Endothelial cell of umbilical vein (primary cell): ENCODE measurements around the gene CD5L. TPM values are rescaled to one million over a fixed set of nuclear protein-coding genes. Genes with fewer than 3 reads are reported as not detected.

Source experiments
- BruUV-seq: library from RNA; stranded (reverse); fragments of 400-500 nt; replicated peaks from 2 replicates; lab custom pipeline; 2021; lab: Mats Ljungman, UMichigan
- CTCF ChIA-PET: fragments of 300-600, 350-600 bp; sonication (Branson Sonifier 250); formaldehyde crosslinking; loops from one replicate; lab custom pipeline; 2021; ENCODE audit warnings: antibody characterized with exemption, inconsistent platforms; lab: Charles Lee
- POLR2A ChIA-PET: fragments of 300-600, 350-600 bp; sonication (Branson Sonifier 250); formaldehyde crosslinking; loops from one replicate; lab custom pipeline; 2021; ENCODE audit warnings: antibody characterized with exemption, inconsistent platforms; lab: Charles Lee
- DNase-seq: peaks from one replicate; pipeline ENCODE4 v3.0.0-alpha.2; 2011; ENCODE audit warnings: low read depth, low spot score
- FAIRE-seq: peaks from 2 replicates; lab custom pipeline; 2011; peaks lifted over from hg19 to GRCh38; lab: Jason Lieb, UNC
- H2AFZ ChIP-seq: 2 replicates; pipeline ENCODE4 v1.6.0; 2012; ENCODE audit warnings: low read depth, low read length, control low read depth, inconsistent platforms
- H3K27ac ChIP-seq: 2 replicates; pipeline ENCODE4 v1.5.1; 2011; ENCODE audit warnings: low read depth, mild to moderate bottlenecking, control low read depth, low read length, moderate library complexity; ENCODE audit not compliant: insufficient read depth
- H3K27me3 ChIP-seq, 2 experiments: 2 replicates each; pipeline versions ENCODE4 v1.6.0 to v1.6.1; 2011; ENCODE audit warnings: low read length in 2 of 2, mixed read lengths in 1 of 2; ENCODE audit not compliant: control insufficient read depth in 2 of 2, insufficient read depth in 2 of 2
- H3K36me3 ChIP-seq, 2 experiments: 2 replicates in 1 of 2; 3 replicates in 1 of 2; pipeline ENCODE4 v1.5.1; 2011; ENCODE audit warnings: low read length in 2 of 2, mild to moderate bottlenecking in 1 of 2, moderate library complexity in 1 of 2; ENCODE audit not compliant: control insufficient read depth in 2 of 2, insufficient read depth in 2 of 2; ENCODE audit errors: extremely low read depth in 1 of 2
- H3K4me1 ChIP-seq: 3 replicates; pipeline ENCODE4 v1.5.1; 2011; ENCODE audit warnings: mild to moderate bottlenecking, low read length; ENCODE audit not compliant: control insufficient read depth, insufficient read depth; ENCODE audit errors: extremely low read depth
- H3K4me2 ChIP-seq: 2 replicates; pipeline ENCODE4 v1.6.1; 2011; ENCODE audit warnings: low read length, control low read depth, mixed read lengths; ENCODE audit not compliant: insufficient read depth
- H3K4me3 ChIP-seq, 3 experiments: fragments of 200-600 bp in 1 of 3; sonication (generic), shearing (Covaris generic) in 1 of 3; replicated peaks in 1 of 3; 2 replicates each; pipeline ENCODE4 v1.5.1; 2011 to 2016; ENCODE audit warnings: control low read depth in 3 of 3, low read length in 3 of 3, mild to moderate bottlenecking in 2 of 3, inconsistent platforms in 1 of 3, low read depth in 1 of 3, moderate library complexity in 1 of 3; ENCODE audit not compliant: insufficient read depth in 1 of 3
- H3K79me2 ChIP-seq: 2 replicates; pipeline ENCODE4 v1.6.0; 2012; ENCODE audit warnings: low read length, inconsistent platforms; ENCODE audit not compliant: control insufficient read depth, insufficient read depth
- H3K9ac ChIP-seq: replicated peaks from 2 replicates; pipeline ENCODE3; 2011; ENCODE audit warnings: low read length, control low read depth; ENCODE audit not compliant: insufficient read depth; ENCODE audit errors: extremely low read depth
- H3K9me1 ChIP-seq: replicated peaks from 3 replicates; pipeline ENCODE4 v1.6.0; 2011; ENCODE audit warnings: mild to moderate bottlenecking, low read length; ENCODE audit not compliant: control insufficient read depth, insufficient read depth; ENCODE audit errors: extremely low read depth
- H3K9me3 ChIP-seq: replicated peaks from 2 replicates; pipeline ENCODE4 v1.5.1; 2012; ENCODE audit warnings: low read length, inconsistent platforms; ENCODE audit not compliant: control insufficient read depth, insufficient read depth
- H4K20me1 ChIP-seq: replicated peaks from 2 replicates; pipeline ENCODE3; 2011; ENCODE audit warnings: mild to moderate bottlenecking, low read length; ENCODE audit not compliant: control insufficient read depth, insufficient read depth; ENCODE audit errors: extremely low read depth
- CTCF ChIP-seq, 2 donors: IDR thresholded peaks; 1 replicate in 1 of 2; 2 replicates in 1 of 2; pipeline ENCODE4 v1.5.1; 2011; ENCODE audit warnings: low read length in 2 of 2, mild to moderate bottlenecking in 2 of 2, moderate library complexity in 2 of 2, control low read depth in 1 of 2, inconsistent platforms in 1 of 2, low read depth in 1 of 2; ENCODE audit not compliant: insufficient read depth in 1 of 2; ENCODE audit errors: extremely low read depth in 1 of 2
- EZH2 ChIP-seq: IDR thresholded peaks from 2 replicates; pipeline ENCODE4 v1.6.1; 2012; ENCODE audit warnings: borderline replicate concordance, low read depth, mild to moderate bottlenecking, moderate library complexity, low read length, inconsistent platforms; ENCODE audit not compliant: severe bottlenecking
- FOS ChIP-seq: IDR thresholded peaks from 2 replicates; pipeline ENCODE4 v1.6.1; 2011; ENCODE audit warnings: mild to moderate bottlenecking, low read length, moderate library complexity, borderline replicate concordance; ENCODE audit not compliant: insufficient read depth
- GATA2 ChIP-seq: IDR thresholded peaks from 2 replicates; pipeline ENCODE4 v1.7.0; 2011; ENCODE audit warnings: low read depth, mild to moderate bottlenecking, moderate library complexity, mixed read lengths, low read length; ENCODE audit not compliant: insufficient read length, insufficient read depth
- JUN ChIP-seq: IDR thresholded peaks from 2 replicates; pipeline ENCODE4 v1.6.1; 2011; ENCODE audit warnings: borderline replicate concordance, low read depth; ENCODE audit not compliant: insufficient read length, insufficient read depth
- MAX ChIP-seq: IDR thresholded peaks from 2 replicates; pipeline ENCODE4 v1.6.1; 2011; ENCODE audit not compliant: insufficient read depth, insufficient read length
- MYC ChIP-seq: IDR thresholded peaks from one replicate; pipeline ENCODE4 v1.6.1; 2011; ENCODE audit warnings: mild to moderate bottlenecking, low read depth, low read length
- POLR2A ChIP-seq: IDR thresholded peaks from 2 replicates; pipeline ENCODE4 v1.6.1; 2012; ENCODE audit warnings: low read depth, mild to moderate bottlenecking, control low read depth, low read length
- POLR2AphosphoS5 ChIP-seq: IDR thresholded peaks from 2 replicates; pipeline ENCODE4 v1.6.1; 2012; ENCODE audit warnings: low read depth, mild to moderate bottlenecking, control low read depth, low read length, moderate library complexity; ENCODE audit not compliant: insufficient read depth
- dilution Hi-C: fragments of 300-500 bp; cut with MboI; formaldehyde crosslinking; loops from one replicate; pipeline ENCODE4 v1.15.0; 2019; ENCODE audit warnings: low sequenced_read_pairs; ENCODE audit not compliant: extremely low pct_ligation_motif_present
- intact Hi-C: fragments of 100-400 bp; cut with micrococcal nuclease; formaldehyde crosslinking; loops from one replicate; pipeline ENCODE4 v1.10.0; 2022
- polyA plus RNA-seq, 4 experiments: library from polyadenylated mRNA; depleted of rRNA in 3 of 4; stranded (reverse) in 3 of 4; unstranded in 1 of 4; fragments of >200 nt; gene quantifications; 2 replicates each; pipeline versions ENCODE4 v1.2.1 to v1.2.3, GENCODE V29; 2011 to 2012; ENCODE audit warnings: missing spikeins in 1 of 4
- total RNA-seq: library from RNA; stranded (reverse); gene quantifications from 2 replicates; pipeline ENCODE4 v1.2.3, GENCODE V29; 2021

CD5L gene
- total and polyA plus RNA-seq, 2 donors (not counting 3 experiments of a cell fraction or from before 2014, with no cell fraction given): not detected

- Histone ChIP-seq H3K9ac (no peak overlapping the region), H3K4me1 (no peaks in the 10 kb centered on the region), H3K9me3 (no peaks in the 10 kb centered on the region), H2AFZ (no peak overlapping the region), H3K4me3 (no peak overlapping the region), H3K36me3 (no peaks in the 10 kb centered on the region), H3K27me3 (no peaks in the 10 kb centered on the region), H4K20me1 (no peaks in the 10 kb centered on the region), H3K27ac (no peak overlapping the region), H3K79me2 (no peaks in the 10 kb centered on the region), H3K9me1 (no peaks in the 10 kb centered on the region), H3K4me2 (no peak overlapping the region)
- no peak for FAIRE-seq
- dilution Hi-C loops (no loop called here), intact Hi-C loops (no loop called here)
- POLR2A ChIA-PET: no interaction called here
- DNase-seq: no peak
- TF ChIP-seq POLR2AphosphoS5 (no peak), CTCF (IDR thresholded peaks at IDR 0.05; ENCODE audit: extremely low read depth in 1 of 2, insufficient read depth in 1 of 2, low read depth in 1 of 2, low read length in 2 of 2) (no peak), MYC (no peak), FOS (no peak), EZH2 (no peak), POLR2A (no peak), GATA2 (no peak), MAX (no peak), JUN (no peak)
- BruUV-seq: no TSS peak
- CTCF ChIA-PET: no interaction called here
Observed at GRCh38 chr1:157819215-157819614, 22.4 kb downstream of the CD5L start.
